SK-N-SH treated with all-trans-retinoic acid at 6 μM for 48 hours (cell line): Measurements from ENCODE around the gene TH.

Source experiments
- ATAC-seq: fragments of 200-7000 bp; cut with Tn5 transposase; 3 replicates; pipeline ENCODE4 v1.9.1; 2020; ENCODE audit warnings: mild to moderate bottlenecking, moderate library complexity
- ARNTL ChIP-seq: fragments of 450-650 bp; formaldehyde crosslinking; IDR thresholded peaks from 2 replicates; pipeline ENCODE4 v1.5.0; 2020; ENCODE audit warnings: low read depth, mild to moderate bottlenecking, moderate library complexity, borderline replicate concordance
- BACH2 ChIP-seq: fragments of 250-450 bp; sonication (Bioruptor Pico); IDR thresholded peaks from 2 replicates; pipeline ENCODE4 v1.9.0; 2021; ENCODE audit warnings: mild to moderate bottlenecking, borderline replicate concordance
- CREB5 ChIP-seq: fragments of 250-450 bp; sonication (Bioruptor Pico); IDR thresholded peaks from 2 replicates; pipeline ENCODE4 v1.5.1; 2020; ENCODE audit warnings: low read depth, mild to moderate bottlenecking, moderate library complexity
- CSDC2 ChIP-seq: fragments of 250-450 bp; sonication (Bioruptor Pico); IDR thresholded peaks from 2 replicates; pipeline ENCODE4 v1.5.0; 2020; ENCODE audit warnings: mild to moderate bottlenecking, moderate library complexity
- ESRRG ChIP-seq: fragments of 250-450 bp; sonication (Bioruptor Pico); IDR thresholded peaks from 2 replicates; pipeline ENCODE4 v1.6.1; 2021; ENCODE audit warnings: mild to moderate bottlenecking
- GLIS3 ChIP-seq: fragments of 250-450 bp; sonication (Bioruptor Pico); IDR thresholded peaks from 2 replicates; pipeline ENCODE4 v1.5.0; 2020; ENCODE audit warnings: mild to moderate bottlenecking, moderate library complexity
- ISL1 ChIP-seq: fragments of 250-450 bp; sonication (Bioruptor Pico); IDR thresholded peaks from 2 replicates; pipeline ENCODE4 v2.1.2; 2022; ENCODE audit warnings: mild to moderate bottlenecking, moderate library complexity
- OSR1 ChIP-seq: fragments of 250-450 bp; sonication (Bioruptor Pico); IDR thresholded peaks from 2 replicates; pipeline ENCODE4 v1.8.0; 2022; ENCODE audit warnings: moderate library complexity, mild to moderate bottlenecking, inconsistent platforms
- PATZ1 ChIP-seq: fragments of 250-450 bp; sonication (Bioruptor Pico); IDR thresholded peaks from 2 replicates; pipeline ENCODE4 v1.8.0; 2020; ENCODE audit warnings: mild to moderate bottlenecking, moderate library complexity, borderline replicate concordance
- POU6F1 ChIP-seq: fragments of 250-450 bp; sonication (Bioruptor Pico); IDR thresholded peaks from 2 replicates; pipeline ENCODE4 v1.8.0; 2021; ENCODE audit warnings: low read depth, mild to moderate bottlenecking, moderate library complexity, borderline replicate concordance
- PPARA ChIP-seq: fragments of 250-450 bp; sonication (Bioruptor Pico); IDR thresholded peaks from 2 replicates; pipeline ENCODE4 v1.5.0; 2020; ENCODE audit warnings: mild to moderate bottlenecking, borderline replicate concordance
- SNAI2 ChIP-seq: fragments of 250-450 bp; sonication (Bioruptor Pico); IDR thresholded peaks from 2 replicates; pipeline ENCODE4 v1.5.0; 2020; ENCODE audit warnings: mild to moderate bottlenecking, moderate library complexity
- TCF4 ChIP-seq: fragments of 250-450 bp; sonication (Bioruptor Pico); IDR thresholded peaks from 2 replicates; pipeline ENCODE4 v1.8.0; 2021; ENCODE audit warnings: mild to moderate bottlenecking, moderate library complexity, borderline replicate concordance
- TOX ChIP-seq: fragments of 250-450 bp; sonication (Bioruptor Pico); IDR thresholded peaks from 2 replicates; pipeline ENCODE4 v1.8.0; 2021; ENCODE audit warnings: mild to moderate bottlenecking, moderate library complexity, borderline replicate concordance
- TSHZ2 ChIP-seq: fragments of 250-450 bp; sonication (Bioruptor Pico); IDR thresholded peaks from 2 replicates; pipeline ENCODE4 v1.5.0; 2020; ENCODE audit warnings: mild to moderate bottlenecking, moderate library complexity
- ZC3H10 ChIP-seq: fragments of 250-450 bp; sonication (Bioruptor Pico); IDR thresholded peaks from 2 replicates; pipeline ENCODE4 v1.5.1; 2021; ENCODE audit warnings: mild to moderate bottlenecking, moderate library complexity
- ZFP3 ChIP-seq: fragments of 250-450 bp; sonication (Bioruptor Pico); IDR thresholded peaks from 2 replicates; pipeline ENCODE4 v1.5.0; 2020; ENCODE audit warnings: mild to moderate bottlenecking, moderate library complexity
- ZFP30 ChIP-seq: fragments of 450-650 bp; formaldehyde crosslinking; IDR thresholded peaks from 2 replicates; pipeline ENCODE4 v1.5.0; 2022; ENCODE audit warnings: mild to moderate bottlenecking, moderate library complexity
- ZNF565 ChIP-seq: fragments of 450-650 bp; formaldehyde crosslinking; conservative IDR thresholded peaks from 2 replicates; pipeline ENCODE4 v1.5.0; 2020; ENCODE audit warnings: low read depth, mild to moderate bottlenecking, moderate library complexity
- ZNF70 ChIP-seq: fragments of 450-650 bp; formaldehyde crosslinking; IDR thresholded peaks from 2 replicates; pipeline ENCODE4 v1.5.0; 2020; ENCODE audit warnings: mild to moderate bottlenecking, moderate library complexity
- ZNF8 ChIP-seq: fragments of 450-650 bp; formaldehyde crosslinking; IDR thresholded peaks from 2 replicates; pipeline ENCODE4 v1.5.0; 2020; ENCODE audit warnings: mild to moderate bottlenecking, moderate library complexity

Gene TH

GRCh38 chr11:2215230-2215560 is 43.6 kb upstream of the TH start:
- TF ChIP-seq SNAI2 (CRISPR knock-in tag) (no peak), ZFP30 (no peak), ZNF565 (CRISPR knock-in tag) (no peak), CSDC2 (no peak), OSR1 (no peak)
- ATAC-seq = no peak

- TF ChIP-seq ZFP30 (no peak), PPARA (CRISPR knock-in tag) (no peak), ZC3H10 (CRISPR knock-in tag) (no peak), BACH2 (CRISPR knock-in tag) (no peak), ISL1 (CRISPR knock-in tag) (no peak), ZNF565 (CRISPR knock-in tag) (no peak), TSHZ2 (CRISPR knock-in tag) (no peak), CREB5 (CRISPR knock-in tag) (no peak), SNAI2 (CRISPR knock-in tag) (no peak), TCF4 (CRISPR knock-in tag) (no peak), OSR1 (no peak), GLIS3 (CRISPR knock-in tag) (no peak), POU6F1 (CRISPR knock-in tag) (no peak), ZFP3 (no peak), PATZ1 (CRISPR knock-in tag) (no peak), ZNF8 (CRISPR knock-in tag) (no peak), ARNTL (CRISPR knock-in tag) (no peak), ZNF70 (CRISPR knock-in tag) (no peak)
- TF ChIP-seq, all 23 proteins: peak for 0
- ATAC-seq = no peak
These were observed 43.1 kb upstream of the TH start for GRCh38 chr11:2214527-2215229.

- no peak for TF ChIP-seq BACH2 (CRISPR knock-in tag)
- TF ChIP-seq CREB5 (CRISPR knock-in tag) = no peak
- no peak for TF ChIP-seq OSR1
- TF ChIP-seq CSDC2 = no peak
- no peak for TF ChIP-seq ZC3H10 (CRISPR knock-in tag)
- no peak for TF ChIP-seq ESRRG (CRISPR knock-in tag)
- no peak for TF ChIP-seq POU6F1 (CRISPR knock-in tag)
- TF ChIP-seq TSHZ2 (CRISPR knock-in tag) = no peak
- no peak for TF ChIP-seq PPARA (CRISPR knock-in tag)
- TF ChIP-seq TOX (CRISPR knock-in tag) = no peak
- TF ChIP-seq ZNF565 (CRISPR knock-in tag) = no peak
- no peak for TF ChIP-seq TCF4 (CRISPR knock-in tag)
- TF ChIP-seq ZFP30 = no peak
- ATAC-seq = no peak
These were observed 42.4 kb upstream of the TH start for GRCh38 chr11:2213890-2214526.
